ENCODE results near the gene SPEM2.

- no peak for TF ChIP-seq POLR2AphosphoS5 (IDR thresholded peaks at IDR 0.05; ENCODE audit: borderline replicate concordance, low read depth, low read length)
- TF ChIP-seq EZH2 (IDR thresholded peaks at IDR 0.05), result no peak
These were observed 15.7 kb upstream of the SPEM2 start for GRCh38 chr17:7409716-7410115.

Measured in SK-N-MC (cell line).